Measurements from ENCODE around the gene NPPC.

- no peak for TF ChIP-seq EZH2 (IDR thresholded peaks at IDR 0.05; ENCODE audit: insufficient read depth, poor library complexity, severe bottlenecking)
- TF ChIP-seq EZH2phosphoT487 (IDR thresholded peaks at IDR 0.05; ENCODE audit: insufficient read depth, low read depth), result no peak
These were observed 3.2 kb downstream of the NPPC start for GRCh38 chr2:231923010-231923344.

Data from GM23248 (cell line).